ENCODE data around the gene CABP1.

Gene CABP1

GRCh38 chr12:120686690-120687577, 46.5 kb downstream of the CABP1 start, which contains the start of gene MLEC:
Gene MLEC, plus strand, starts transcription at chr12:120687149. Its CDS starts 148 bp downstream, at chr12:120687297.
- no peak; the same call in 1 of the 2 replicates for TF ChIP-seq CTCF (conservative IDR thresholded peaks at IDR 0.05)
- H3K27ac ChIP-seq, result peak within 1 kb of the TSS; percentile 94

DNA sequence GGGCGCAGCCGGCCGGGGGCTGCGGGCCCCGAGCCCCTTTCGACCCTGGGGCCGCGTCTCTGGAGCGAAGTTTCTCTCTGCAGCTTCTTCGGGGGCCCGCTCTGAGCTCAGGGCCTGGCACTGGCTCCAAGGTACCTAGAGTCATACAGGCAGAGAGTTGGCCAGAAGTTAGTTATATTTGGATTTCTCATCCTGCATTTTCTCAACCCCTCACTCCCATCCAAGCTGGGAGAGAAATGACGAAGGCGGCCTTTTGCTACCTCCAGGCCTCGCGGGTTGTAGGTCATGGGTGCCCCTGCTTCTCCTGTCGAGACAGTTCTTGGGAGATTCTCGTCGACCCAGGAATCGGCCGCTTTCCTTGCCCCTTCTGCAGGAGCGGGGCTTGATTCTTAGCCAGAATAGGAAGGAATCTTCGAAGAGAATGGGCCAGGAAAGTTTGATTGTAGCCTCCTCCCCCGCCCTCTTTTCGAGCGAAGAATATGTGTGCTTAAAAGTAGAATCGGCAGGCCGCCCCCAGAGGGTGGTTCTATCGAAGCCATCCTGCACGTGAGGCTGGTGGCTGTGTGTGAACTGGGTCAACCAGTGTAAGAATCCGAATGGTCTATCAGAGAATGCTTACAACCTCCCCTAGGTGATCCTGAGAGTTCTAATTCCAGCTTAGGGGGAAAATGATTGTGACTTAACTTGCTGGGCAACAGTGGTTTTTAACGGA, 47.3 kb downstream of the CABP1 start:
- TF ChIP-seq CTCF (conservative IDR thresholded peaks at IDR 0.05), result no peak
- H3K27ac ChIP-seq, result peak overlapping the region; percentile 94

GRCh38 chr12:120688527-120689071, 48.2 kb downstream of the CABP1 start:
- peak overlapping the region; percentile 94 for H3K27ac ChIP-seq
- no peak for TF ChIP-seq CTCF (conservative IDR thresholded peaks at IDR 0.05)

DNA sequence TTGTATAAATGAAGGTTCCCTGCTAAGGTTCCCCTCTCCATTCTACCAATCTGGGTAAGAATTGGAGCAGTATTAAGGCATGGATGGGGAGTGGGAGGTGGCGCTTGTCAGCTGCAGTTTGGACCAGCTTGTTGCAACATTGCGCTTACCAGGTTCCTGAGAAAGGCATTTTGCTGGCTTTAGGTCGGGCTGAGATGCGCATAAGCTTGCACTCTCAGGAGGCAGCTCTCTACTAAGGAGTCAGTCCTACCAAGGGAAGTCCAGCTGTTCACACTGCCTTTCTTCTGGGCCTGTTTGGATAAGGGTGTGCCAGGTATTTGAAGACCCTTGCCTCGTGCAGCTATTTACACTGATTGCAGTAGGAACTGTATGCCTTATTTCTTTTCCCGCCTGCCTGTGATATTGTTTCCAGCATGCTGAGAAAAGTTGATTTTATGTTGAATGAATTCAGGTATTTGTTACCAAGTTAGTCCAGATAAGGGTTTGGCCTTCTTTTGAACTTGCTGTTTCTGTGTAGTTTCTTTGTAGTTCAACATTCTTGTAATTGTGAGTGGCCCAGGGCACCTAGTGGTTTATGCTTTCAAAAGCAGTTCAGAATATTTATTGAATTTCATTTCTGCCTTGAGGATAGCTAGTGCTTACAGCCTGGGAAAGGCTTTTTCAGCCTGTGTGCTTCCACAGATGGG, 49.1 kb downstream of the CABP1 start:
- TF ChIP-seq CTCF (conservative IDR thresholded peaks at IDR 0.05), result no peak
- H3K27ac ChIP-seq, result peak overlapping the region; percentile 94

DNA sequence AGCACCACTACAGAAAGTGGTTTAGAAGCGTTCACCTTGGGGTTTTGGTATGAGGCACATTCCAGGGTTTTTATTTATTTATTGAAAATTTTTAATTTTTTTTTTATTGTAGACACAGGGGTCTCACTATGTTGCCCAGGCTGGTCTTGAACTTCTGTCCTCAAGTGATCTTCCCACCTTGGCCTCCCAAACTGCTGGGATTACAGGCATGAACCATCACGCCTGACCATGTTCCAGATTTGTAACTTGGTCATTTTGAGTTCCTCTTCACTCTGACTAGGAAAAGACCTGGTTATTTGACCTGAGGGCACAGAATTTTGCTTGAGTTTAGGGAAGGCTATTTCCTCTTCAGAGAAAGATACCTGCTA, 49.6 kb downstream of the CABP1 start:
- no peak for TF ChIP-seq CTCF (conservative IDR thresholded peaks at IDR 0.05)
- H3K27ac ChIP-seq, result peak overlapping the region; percentile 94

DNA sequence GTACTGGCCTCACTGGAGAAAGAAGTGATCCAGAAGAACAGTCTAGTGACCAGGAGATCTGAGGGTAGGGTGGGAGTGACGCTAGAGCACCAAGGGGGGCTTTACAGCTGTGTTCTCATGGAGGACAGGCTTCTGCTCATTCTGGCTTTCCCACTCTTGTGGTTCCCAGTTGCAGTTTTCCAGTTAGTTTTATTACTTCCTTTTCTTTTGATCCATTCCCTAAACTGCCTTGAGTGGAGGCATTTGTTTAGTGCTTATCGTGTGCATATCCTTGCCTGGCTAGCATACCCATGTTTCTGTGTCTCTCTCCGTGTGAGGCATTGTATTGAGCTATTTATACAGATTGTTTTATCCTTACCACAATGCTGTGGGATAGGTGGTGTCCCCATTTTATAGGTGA, 50.6 kb downstream of the CABP1 start:
- TF ChIP-seq CTCF (conservative IDR thresholded peaks at IDR 0.05), result no peak
- peak overlapping the region; percentile 94 for H3K27ac ChIP-seq

Data from VCaP (cell line).